ENCODE measurements around the gene CNIH1.

- TF ChIP-seq CTCF (IDR thresholded peaks at IDR 0.05): no peak
- TF ChIP-seq POLR2A (IDR thresholded peaks at IDR 0.05): no peak
- no peak for TF ChIP-seq POLR2AphosphoS5 (IDR thresholded peaks at IDR 0.05)
Measured at GRCh38 chr14:54428527-54428926, 12.6 kb downstream of the CNIH1 start.

Data from suprapubic skin (tissue), 4 donors.